ENCODE results near the gene SMURF1. TPM values are rescaled to one million over a fixed set of nuclear protein-coding genes. Genes with fewer than 3 reads are reported as not detected.

Gene SMURF1
- total and polyA plus RNA-seq, 2 of the 8 experiments (the other 6 are each of a cell fraction or from before 2014, with no cell fraction given), result 9.6 to 24.5 TPM

DNA sequence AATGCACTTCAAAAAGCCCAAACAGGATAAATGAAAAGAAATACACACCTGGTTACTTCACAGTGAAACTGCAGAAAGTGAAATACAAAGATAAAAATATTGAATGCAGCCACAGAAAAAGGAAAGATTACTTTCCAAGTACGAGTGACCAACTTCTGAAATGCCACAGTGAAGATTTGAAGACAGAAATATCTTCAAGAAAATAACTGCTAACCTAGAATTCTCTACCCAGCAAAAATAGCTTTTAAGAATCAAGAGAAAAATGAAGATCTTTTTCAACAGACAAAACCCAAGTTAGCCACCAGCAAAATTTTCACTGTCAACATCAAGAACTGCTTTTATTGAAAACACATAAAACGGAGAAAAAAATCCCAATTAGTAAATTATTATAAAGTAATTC lies 46.2 kb downstream of the SMURF1 start:
- H3K9ac ChIP-seq (replicated peaks in 1 of 4; ENCODE audit: extremely low read depth in 1 of 4, low read depth in 3 of 4, low read length in 3 of 4), result no peak overlapping the region
- CTCF ChIA-PET (ENCODE audit: partially characterized antibody), result interaction anchor here (1.2 kb wide), 1 partner anchor 9 kb away, joined by 4 read pairs; no protein-coding TSS in a partner anchor
- no peaks in the 10 kb centered on the region for H3K36me3 ChIP-seq (ENCODE audit: control insufficient read depth in 2 of 4, insufficient read depth in 4 of 4, low read length in 3 of 4)
- no peak overlapping the region for H2AFZ ChIP-seq (ENCODE audit: low read length)
- FAIRE-seq, result no peak
- no peak overlapping the region for H2BK20ac ChIP-seq (ENCODE audit: low read length)
- H3K79me1 ChIP-seq (ENCODE audit: low read depth, low read length), result peaks cover 2% of the 10 kb centered on the region; the same call in 1 of the 2 replicates
- no peaks in the 10 kb centered on the region for H3K27me3 ChIP-seq (replicated peaks in 1 of 4; ENCODE audit: control insufficient read depth in 3 of 4, extremely low read depth in 1 of 4, insufficient read depth in 3 of 4, low read length in 3 of 4)
- 85% methylated on average over 2 of the region's 2 CpGs; no CpG with 5 or more reads in 1 of the 2 experiments for whole genome bisulfite sequencing, 2 experiments (ENCODE audit: extremely low coverage in 1 of 2, insufficient coverage in 1 of 2, insufficient read length in 1 of 2, insufficient replicate concordance in 2 of 2, low coverage in 1 of 2, low lambda C conversion rate in 2 of 2, missing lambda C conversion rate in 1 of 2)
- no peaks in the 10 kb centered on the region for H3K23me2 ChIP-seq (ENCODE audit: low read depth, low read length)
- TF ChIP-seq CREB1 (IDR thresholded peaks at IDR 0.05) (no peak), SP1 (IDR thresholded peaks at IDR 0.05; ENCODE audit: low read depth, low read length) (no peak), YY1 (IDR thresholded peaks at IDR 0.05; ENCODE audit: low read depth, low read length) (no peak), ZNF274 (IDR thresholded peaks at IDR 0.05; ENCODE audit: borderline replicate concordance, extremely low read depth, low read length) (no peak), SRF (IDR thresholded peaks at IDR 0.05; ENCODE audit: low read depth, low read length) (no peak), GABPA (IDR thresholded peaks at IDR 0.05; ENCODE audit: borderline replicate concordance, insufficient read depth, low read length) (no peak), HDAC6 (IDR thresholded peaks at IDR 0.05; ENCODE audit: low read depth, low read length) (no peak)
- no peak overlapping the region for H2BK5ac ChIP-seq (ENCODE audit: low read depth, low read length)
- H3K56ac ChIP-seq (replicated peaks; ENCODE audit: insufficient read length, low read depth, low read length), result no peak overlapping the region
- no peak overlapping the region for H2AK5ac ChIP-seq (ENCODE audit: low read depth, low read length)
- no peak overlapping the region for H4K8ac ChIP-seq (ENCODE audit: extremely low read depth, insufficient read depth, low read length)
- peaks cover 2 to 8% of the 10 kb centered on the region in 2 experiments for H4K20me1 ChIP-seq (replicated peaks in 1 of 2; ENCODE audit: control insufficient read depth in 1 of 2, insufficient read depth in 2 of 2, low read length in 2 of 2)
- H2BK12ac ChIP-seq (ENCODE audit: low read depth, low read length), result no peak overlapping the region
- no peak overlapping the region for H2BK120ac ChIP-seq (replicated peaks; ENCODE audit: low read depth, low read length)
- no peak overlapping the region for H4K5ac ChIP-seq (ENCODE audit: insufficient read length, low read depth, low read length)
- H3K4ac ChIP-seq (replicated peaks; ENCODE audit: insufficient read length, low read depth, low read length), result no peak overlapping the region
- H3K14ac ChIP-seq (ENCODE audit: insufficient read length), result no peak overlapping the region
- no peaks in the 10 kb centered on the region for H3K9me3 ChIP-seq (ENCODE audit: insufficient read depth in 2 of 2, low read depth in 1 of 2, low read length in 1 of 2)
- no peak overlapping the region for H3K4me2 ChIP-seq (ENCODE audit: insufficient read depth in 1 of 2, low read depth in 2 of 2, low read length in 2 of 2)
- H3K79me2 ChIP-seq (ENCODE audit: control insufficient read depth in 1 of 2, insufficient read depth in 2 of 2, low read length in 2 of 2), result peaks cover 4 to 94% of the 10 kb centered on the region in 2 experiments; a peak in 3 of 4 replicates
- H3K23ac ChIP-seq (ENCODE audit: insufficient read length), result no peak overlapping the region
- H3K27ac ChIP-seq (ENCODE audit: low read depth, low read length), result no peak overlapping the region
- H3K18ac ChIP-seq (ENCODE audit: extremely low read depth, low read length), result no peak overlapping the region
- H4K91ac ChIP-seq (replicated peaks; ENCODE audit: insufficient read length, low read length), result no peak overlapping the region
- no peak for DNase-seq (ENCODE audit: low read depth in 1 of 2, low spot score in 2 of 2)
- POLR2A ChIA-PET (ENCODE audit: partially characterized antibody), result interaction anchor here (1.4 to 1.5 kb wide), 2 partner anchors 10 to 47 kb away, joined by 3 to 6 read pairs; partner anchors contain the start of gene SMURF1
- H3K4me3 ChIP-seq (ENCODE audit: extremely low read depth in 1 of 4, insufficient read depth in 2 of 4, low read depth in 3 of 4, low read length in 4 of 4), result no peak overlapping the region
- no peak overlapping the region for H2BK15ac ChIP-seq (ENCODE audit: low read length)
- peaks cover 3 to 14% (median 12%) of the 10 kb centered on the region in 4 experiments; a peak in 4 of 7 replicates for H3K4me1 ChIP-seq (replicated peaks in 1 of 4; ENCODE audit: control insufficient read depth in 3 of 4, insufficient read depth in 4 of 4, low read length in 3 of 4)

Measured in H1 (cell line).